ENCODE results near the gene TBC1D30.

Gene TBC1D30

DNA sequence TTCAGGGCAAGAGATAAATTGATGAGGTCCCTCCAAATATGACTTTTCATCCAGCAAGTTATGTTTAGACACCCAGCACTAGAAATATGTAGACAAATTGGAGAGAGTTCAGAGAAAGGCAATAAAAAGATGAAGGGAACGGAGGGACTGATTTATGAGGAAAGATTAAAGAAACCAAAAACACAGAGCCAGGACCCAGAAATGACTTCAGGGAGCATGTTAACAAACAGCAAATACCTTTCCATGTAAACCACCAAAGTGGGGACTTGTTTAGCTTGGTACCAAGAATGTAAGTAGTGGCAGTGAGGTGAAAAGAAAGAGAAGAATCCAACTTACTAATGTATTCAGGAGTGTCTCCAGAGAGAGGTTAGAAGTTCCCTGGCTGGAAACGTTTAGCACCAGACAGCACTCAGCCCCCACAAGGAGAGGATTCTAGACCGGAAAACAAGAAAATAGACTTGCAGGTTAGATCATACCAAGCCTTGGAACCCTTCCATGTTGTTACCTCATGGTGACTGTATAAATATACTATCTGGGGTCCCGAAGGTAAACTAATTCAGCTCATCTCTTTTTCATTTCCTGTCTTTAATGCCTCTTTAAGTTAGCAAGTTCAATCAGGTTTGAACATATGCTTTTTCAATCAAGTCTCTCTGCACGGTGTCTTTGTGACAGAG lies 79.2 kb downstream of the TBC1D30 start:
- DNase-seq, result no peak

DNA sequence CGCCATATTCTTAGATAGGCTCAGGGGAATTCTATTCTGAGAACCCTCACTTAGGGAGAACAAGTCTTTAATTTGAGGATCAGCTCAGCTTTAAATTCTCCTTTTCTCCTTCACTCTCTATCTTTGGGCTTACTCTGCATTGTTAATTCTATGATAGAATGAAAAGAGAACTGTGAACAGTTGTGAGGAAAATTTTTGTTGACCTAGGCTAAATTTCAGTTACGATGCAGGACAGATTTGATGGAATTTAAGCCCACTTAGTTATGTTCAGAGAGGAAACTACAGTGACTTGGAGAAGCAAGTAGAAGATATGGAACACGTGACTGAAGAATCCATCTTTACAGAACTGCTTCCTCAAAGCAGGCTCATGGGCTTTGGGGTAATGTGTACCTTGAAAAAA lies 82.7 kb downstream of the TBC1D30 start:
- no peak for DNase-seq

DNA sequence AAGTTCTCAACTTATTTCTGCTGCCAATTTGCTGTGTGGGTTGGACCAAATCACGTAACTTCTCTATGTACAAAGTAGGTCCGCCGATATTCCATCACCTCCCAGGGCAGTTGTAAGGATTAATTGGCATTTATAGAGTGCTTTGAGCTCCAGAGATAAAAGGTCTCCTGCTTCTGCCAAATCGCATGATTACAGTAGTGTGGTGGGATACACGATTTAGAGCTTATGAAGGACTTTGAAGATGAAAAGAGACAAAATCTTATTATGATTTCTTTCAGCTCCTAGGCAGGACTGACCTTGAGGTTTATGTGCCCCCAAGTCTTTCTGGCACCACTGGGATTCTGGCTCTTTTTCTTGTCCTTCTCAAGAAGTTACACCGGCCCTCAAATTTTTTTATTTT lies 84.7 kb downstream of the TBC1D30 start:
- no peak for DNase-seq

GRCh38 chr12:64911081-64911480 lies 86.6 kb downstream of the TBC1D30 start:
- no peak for DNase-seq

- no peak for DNase-seq
Measured at GRCh38 chr12:64911912-64912311, 87.5 kb downstream of the TBC1D30 start.

DNA sequence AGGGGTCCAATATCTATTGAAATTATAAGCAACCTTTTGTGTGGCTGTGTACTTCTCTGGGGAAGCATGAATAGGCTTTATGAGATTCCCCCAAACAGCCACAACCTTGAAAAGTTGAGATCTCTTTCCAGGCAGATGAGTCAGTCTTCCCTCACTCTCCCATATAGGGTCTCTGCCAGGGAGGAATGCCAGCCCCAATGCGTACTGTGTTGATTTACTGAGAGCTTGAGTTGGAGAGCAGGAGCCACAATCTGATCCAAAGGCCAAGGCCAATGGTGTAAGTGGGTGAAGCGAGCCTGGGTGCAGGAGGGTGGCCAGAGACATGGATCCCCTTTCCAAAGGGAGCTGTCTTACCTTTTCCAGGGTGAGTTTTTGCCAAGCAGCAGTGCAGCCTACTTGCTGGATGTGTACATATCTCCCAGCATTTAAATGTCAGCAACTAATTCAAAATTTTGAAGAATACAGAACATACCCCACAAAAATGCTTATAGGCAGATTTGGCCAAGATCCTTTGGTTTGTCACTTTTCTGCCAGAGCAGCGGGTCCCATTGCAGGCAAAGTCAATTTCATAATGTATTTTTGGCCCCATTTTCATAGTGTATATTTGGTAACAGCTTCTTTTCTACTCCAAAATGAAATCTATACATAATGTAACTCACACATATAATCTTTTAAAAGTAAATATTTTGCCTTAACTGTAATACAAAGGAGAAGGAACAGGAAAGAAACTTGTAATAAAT lies 88.2 kb downstream of the TBC1D30 start:
- DNase-seq, result no peak

- DNase-seq, result no peak
Measured at GRCh38 chr12:64915242-64915641, 90.8 kb downstream of the TBC1D30 start.

DNA sequence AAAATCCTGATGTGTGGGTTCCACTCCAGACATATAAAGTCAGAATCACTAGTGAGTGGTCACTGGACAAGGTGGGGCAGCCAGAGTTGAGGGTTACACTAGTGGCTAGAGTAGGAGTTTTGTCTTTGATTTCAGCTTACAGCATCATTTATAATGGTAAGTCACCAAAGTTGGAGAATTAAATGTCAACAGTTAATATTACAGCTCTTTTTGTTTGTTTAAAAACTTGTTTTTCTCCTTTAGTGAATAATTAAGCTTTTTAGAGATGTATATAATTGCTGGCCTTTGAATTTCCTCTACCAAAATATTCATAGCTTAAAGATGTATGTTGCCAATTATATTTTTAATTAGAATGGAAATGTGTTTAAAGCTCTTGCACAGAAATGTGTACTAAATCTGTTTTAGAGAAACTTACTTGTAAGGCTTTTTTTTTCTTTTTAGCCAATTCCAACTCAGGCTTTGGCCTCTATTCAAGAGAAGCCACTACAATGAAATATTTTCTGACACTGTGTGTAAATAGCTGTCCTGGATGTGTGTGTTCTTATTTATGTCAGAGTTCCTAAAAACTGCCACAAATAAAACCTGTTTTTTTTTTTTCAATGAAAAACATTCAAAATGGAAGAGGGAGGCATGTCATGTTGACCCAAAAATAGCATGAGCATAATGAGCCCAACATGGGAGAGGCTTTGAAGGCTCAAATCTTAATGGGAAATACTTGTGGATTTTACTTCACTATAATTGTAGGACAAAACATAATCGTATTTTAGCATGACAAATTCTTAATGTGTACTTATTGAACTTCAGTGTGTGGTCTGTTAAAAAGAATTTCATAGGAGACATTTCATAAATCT lies 92.2 kb downstream of the TBC1D30 start:
- no peak for DNase-seq

GRCh38 chr12:64918344-64918743 lies 93.9 kb downstream of the TBC1D30 start:
- DNase-seq, result no peak

DNA sequence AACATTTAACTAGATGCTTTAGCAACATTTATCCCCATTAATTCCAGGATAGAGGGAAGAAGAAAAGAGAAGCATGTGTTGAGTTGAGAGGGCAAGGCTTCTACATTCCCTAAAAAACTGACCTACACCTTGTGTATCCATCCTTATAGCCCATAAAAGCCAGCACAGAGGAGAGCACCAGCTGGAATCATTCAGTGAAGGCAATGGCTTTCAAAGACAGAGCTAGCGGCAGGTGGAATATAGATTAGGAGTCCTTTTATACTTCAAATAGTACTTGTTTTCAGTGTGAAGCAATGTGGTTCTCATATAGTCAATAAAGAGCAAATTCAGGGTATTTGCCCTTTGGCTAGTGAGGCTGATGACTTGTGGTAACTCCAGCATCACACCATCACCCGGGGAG lies 94.4 kb downstream of the TBC1D30 start:
- DNase-seq, result no peak

GRCh38 chr12:64922853-64923252 lies 98.4 kb downstream of the TBC1D30 start:
- no peak for DNase-seq

DNA sequence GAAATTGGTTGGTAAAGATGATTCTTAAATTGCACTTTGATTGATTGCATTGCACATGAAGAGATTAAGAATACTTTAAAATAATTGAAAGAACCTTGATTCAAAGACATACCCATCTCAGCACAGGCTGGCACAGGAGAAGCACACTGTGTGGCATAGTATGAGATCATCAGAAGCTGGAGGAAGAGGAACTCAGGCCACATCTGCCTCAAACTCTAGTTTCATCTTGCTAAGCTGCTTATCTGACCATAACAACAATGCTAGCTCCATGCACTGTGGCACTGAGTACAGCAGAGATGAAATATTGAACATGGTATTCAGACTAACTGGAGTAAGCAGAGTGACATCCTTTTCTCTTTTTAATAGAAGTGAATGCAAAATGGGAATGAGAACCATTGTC lies 99.1 kb downstream of the TBC1D30 start:
- no peak for DNase-seq

Data from nucleus accumbens (tissue), 56 donors.